ENCODE data around the gene MED15.

MED15 gene

DNA sequence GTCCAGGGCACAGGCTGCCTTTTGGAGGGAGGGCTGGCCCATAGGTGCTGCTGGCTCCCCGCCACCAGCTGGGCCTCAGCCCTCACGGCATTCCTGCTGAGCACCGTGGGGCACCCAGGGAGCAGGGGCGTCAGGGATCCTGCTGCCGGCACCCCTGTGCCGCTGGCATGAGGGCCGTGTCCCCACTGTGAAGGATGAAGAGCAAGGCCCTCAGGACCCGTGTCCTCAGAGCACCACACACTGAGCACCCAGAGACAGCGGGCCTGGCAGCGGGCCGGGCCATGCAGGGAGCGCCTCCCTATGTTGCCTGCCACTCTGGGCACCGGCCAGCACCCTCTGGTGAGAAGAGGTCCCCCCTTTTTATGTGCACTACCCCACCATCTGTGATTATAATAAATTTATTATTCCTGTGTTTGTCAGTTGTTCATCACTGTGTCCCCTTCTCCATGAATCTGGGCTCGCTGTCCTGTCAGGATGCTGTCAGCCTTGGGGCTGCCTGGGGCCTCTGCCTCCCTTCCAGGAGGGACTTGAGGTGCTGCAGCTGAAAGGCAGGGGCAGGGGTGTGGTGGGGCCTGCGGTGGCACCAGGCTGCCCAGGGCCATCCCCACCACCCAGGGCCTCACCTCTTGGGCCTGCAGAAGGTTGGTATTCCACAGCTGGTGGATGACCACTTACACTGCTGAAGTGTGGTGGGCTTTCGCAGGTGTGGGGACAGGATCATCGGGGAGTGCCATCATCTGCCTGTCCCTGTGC, 80.0 kb downstream of the MED15 start:
- Histone ChIP-seq H3K36me3 (ENCODE audit: control insufficient read depth, insufficient read depth, low read length) (peaks cover 2% of the 10 kb centered on the region), H3K79me2 (ENCODE audit: control insufficient read depth, insufficient read depth, low read length) (no peaks in the 10 kb centered on the region), H4K5ac (ENCODE audit: low read length) (no peak overlapping the region), H3K23ac (ENCODE audit: low read length) (no peak overlapping the region), H3K27ac (ENCODE audit: low read depth, low read length) (no peak overlapping the region), H2BK5ac (ENCODE audit: low read length) (no peak overlapping the region), H4K8ac (ENCODE audit: low read depth, low read length) (no peak overlapping the region), H3K9ac (ENCODE audit: low read length) (no peak overlapping the region), H3K4me3 (ENCODE audit: low read length) (no peak overlapping the region), H3K4me1 (ENCODE audit: control insufficient read depth, low read depth, low read length) (no peaks in the 10 kb centered on the region), H2BK120ac (ENCODE audit: low read depth, low read length) (no peak overlapping the region), H3K27me3 (ENCODE audit: insufficient read depth, low read length, poor library complexity) (no peaks in the 10 kb centered on the region), H2AK5ac (ENCODE audit: low read length) (no peak overlapping the region), H3K18ac (ENCODE audit: low read length) (no peak overlapping the region), H2BK15ac (replicated peaks; ENCODE audit: low read depth) (no peak overlapping the region), H3K56ac (ENCODE audit: low read length) (no peak overlapping the region), H3K79me1 (ENCODE audit: low read length) (no peaks in the 10 kb centered on the region), H3K4me2 (ENCODE audit: low read length) (no peak overlapping the region), H3K4ac (ENCODE audit: low read depth, low read length) (no peak overlapping the region)
- no peak for DNase-seq
- WGBS (ENCODE audit: extremely low coverage, insufficient coverage, low lambda C conversion rate), result no CpG with 5 or more reads among the region's 17 CpGs

DNA sequence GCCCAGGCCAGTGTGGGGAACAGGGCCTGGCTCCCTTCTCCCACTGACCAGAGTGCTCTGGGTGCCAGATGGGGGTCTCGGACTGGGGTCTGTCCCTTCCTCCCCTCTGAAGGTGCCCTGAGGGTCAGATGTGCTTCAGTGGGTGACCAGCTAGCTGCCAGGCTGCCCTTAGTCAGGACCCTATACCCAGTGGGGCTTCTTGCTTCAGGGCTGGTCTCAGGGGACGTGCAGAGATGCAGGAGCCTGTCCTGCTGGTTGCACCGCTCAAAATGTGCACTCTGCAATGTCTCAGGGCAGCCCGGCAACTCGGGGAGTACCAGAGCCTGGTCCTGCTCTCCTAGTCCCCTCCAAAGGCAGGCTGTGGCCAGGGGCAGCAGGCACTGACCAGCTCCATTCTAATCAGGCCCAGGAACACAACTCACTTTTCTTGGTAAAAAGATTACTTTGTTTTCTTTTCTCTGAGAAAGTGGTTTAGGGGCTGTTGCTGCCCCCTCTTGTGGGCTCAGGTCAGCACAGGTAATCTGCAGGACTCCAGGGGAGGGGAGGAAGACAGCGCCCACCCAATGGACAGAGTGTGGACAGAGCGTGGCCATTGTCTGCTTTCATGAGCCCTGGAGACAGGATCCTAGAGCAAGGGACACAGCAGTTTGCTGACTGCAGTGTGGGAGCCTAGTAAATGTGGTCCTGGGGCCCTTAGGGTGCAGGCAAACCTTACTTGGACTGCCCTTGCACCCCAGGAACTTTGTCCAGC, 80.9 kb downstream of the MED15 start:
- Histone ChIP-seq H3K9ac (ENCODE audit: low read length) (no peak overlapping the region), H2BK5ac (ENCODE audit: low read length) (no peak overlapping the region), H3K4me1 (ENCODE audit: control insufficient read depth, low read depth, low read length) (no peaks in the 10 kb centered on the region), H3K56ac (ENCODE audit: low read length) (no peak overlapping the region), H3K36me3 (ENCODE audit: control insufficient read depth, insufficient read depth, low read length) (peaks cover 2% of the 10 kb centered on the region), H3K79me1 (ENCODE audit: low read length) (no peaks in the 10 kb centered on the region), H3K23ac (ENCODE audit: low read length) (no peak overlapping the region), H2AK5ac (ENCODE audit: low read length) (no peak overlapping the region), H3K4ac (ENCODE audit: low read depth, low read length) (no peak overlapping the region), H2BK15ac (replicated peaks; ENCODE audit: low read depth) (no peak overlapping the region), H3K27me3 (ENCODE audit: insufficient read depth, low read length, poor library complexity) (no peaks in the 10 kb centered on the region), H3K4me3 (ENCODE audit: low read length) (no peak overlapping the region), H3K79me2 (ENCODE audit: control insufficient read depth, insufficient read depth, low read length) (no peaks in the 10 kb centered on the region), H4K5ac (ENCODE audit: low read length) (no peak overlapping the region), H4K8ac (ENCODE audit: low read depth, low read length) (no peak overlapping the region), H3K4me2 (ENCODE audit: low read length) (no peak overlapping the region), H2BK120ac (ENCODE audit: low read depth, low read length) (no peak overlapping the region), H3K18ac (ENCODE audit: low read length) (no peak overlapping the region), H3K27ac (ENCODE audit: low read depth, low read length) (no peak overlapping the region)
- no CpG with 5 or more reads among the region's 7 CpGs for WGBS (ENCODE audit: extremely low coverage, insufficient coverage, low lambda C conversion rate)
- no peak for DNase-seq

DNA sequence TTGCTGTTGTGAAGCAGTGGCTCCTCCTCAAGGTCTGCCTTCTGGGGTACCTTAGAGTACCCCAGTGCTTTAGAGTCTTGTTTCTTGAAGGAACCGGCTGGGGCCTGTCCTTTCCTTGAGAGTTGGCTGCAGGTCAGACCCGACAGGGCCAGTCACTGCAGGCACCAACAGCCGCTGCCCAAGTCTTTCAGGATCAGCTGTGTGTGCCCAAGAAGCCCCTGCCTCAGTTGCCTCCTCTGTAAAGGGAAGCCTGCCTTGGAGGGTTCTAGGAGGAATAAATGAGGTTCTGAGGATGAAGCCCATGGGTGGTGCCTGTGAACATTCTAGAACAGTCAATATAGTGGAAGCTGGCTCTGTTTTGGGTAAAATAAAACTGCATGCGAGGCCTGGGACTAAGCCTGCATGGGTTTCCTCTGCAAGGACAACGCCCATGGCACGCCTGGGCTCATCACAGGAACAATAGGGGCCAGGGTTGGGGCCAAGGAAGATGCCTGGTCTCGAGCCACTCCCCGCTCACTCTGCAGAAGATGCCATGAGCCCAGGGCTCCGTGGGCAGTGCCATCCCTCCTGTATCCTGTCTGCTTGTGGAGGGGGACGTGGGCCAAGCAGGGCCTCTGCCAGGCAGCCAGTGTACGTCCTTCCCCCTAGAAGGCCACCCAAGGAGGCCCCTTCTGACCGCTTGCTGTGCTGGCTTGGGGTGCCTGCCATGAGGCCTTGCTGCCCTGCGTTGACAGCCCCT, 81.6 kb downstream of the MED15 start:
- no peaks in the 10 kb centered on the region for H3K79me2 ChIP-seq (ENCODE audit: control insufficient read depth, insufficient read depth, low read length)
- no peak overlapping the region for H3K27ac ChIP-seq (ENCODE audit: low read depth, low read length)
- no peak overlapping the region for H3K4me3 ChIP-seq (ENCODE audit: low read length)

DNA sequence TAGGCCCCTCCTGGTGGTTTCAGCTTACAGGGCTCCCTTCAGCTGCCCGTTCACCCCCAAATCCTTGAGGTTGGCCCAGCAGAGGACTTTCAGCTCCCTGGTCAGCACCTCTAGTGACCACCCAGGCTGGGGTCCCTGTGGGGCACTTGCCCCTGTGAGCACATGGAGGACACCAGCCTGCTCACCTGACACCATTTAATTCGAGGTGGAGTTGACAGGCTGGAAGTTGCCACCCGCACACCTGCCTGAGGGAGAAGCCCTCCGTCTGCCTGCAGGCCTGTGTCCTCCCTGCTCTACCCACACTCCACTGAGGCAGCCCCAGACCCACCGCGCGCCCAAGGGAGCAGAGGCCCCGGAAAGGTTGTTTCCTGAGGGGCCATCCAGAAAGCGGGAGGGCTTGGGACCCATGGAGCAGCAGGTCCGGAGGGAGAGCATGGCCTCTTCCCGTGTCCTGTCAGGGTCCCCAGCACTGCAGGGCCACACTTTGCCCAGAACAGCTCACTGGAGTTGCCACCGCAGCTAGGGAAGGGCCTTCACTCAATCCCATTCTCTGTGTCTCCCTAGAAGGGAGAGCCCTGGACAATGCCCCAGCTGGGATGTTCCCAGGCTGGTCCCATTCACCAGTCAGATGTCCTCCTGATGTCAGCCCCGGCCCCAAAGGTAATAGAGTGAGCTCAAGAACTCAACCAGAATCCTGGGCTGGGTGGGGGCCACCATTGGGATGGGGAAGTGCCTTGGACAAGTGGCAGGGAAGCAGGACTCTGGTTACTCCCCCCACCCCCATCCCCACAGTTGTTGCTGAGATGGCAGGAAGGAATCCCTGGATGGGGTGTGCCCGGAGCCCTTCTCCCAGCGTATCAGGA, 82.4 kb downstream of the MED15 start:
- H3K23ac ChIP-seq (ENCODE audit: low read length), result no peak overlapping the region
- DNase-seq, result no peak
- no peak overlapping the region for H4K8ac ChIP-seq (ENCODE audit: low read depth, low read length)
- no peaks in the 10 kb centered on the region for H3K79me2 ChIP-seq (ENCODE audit: control insufficient read depth, insufficient read depth, low read length)
- H3K18ac ChIP-seq (ENCODE audit: low read length), result no peak overlapping the region
- no CpG with 5 or more reads among the region's 15 CpGs for WGBS (ENCODE audit: extremely low coverage, insufficient coverage, low lambda C conversion rate)
- H4K5ac ChIP-seq (ENCODE audit: low read length), result no peak overlapping the region
- no peak overlapping the region for H3K56ac ChIP-seq (ENCODE audit: low read length)
- H3K27ac ChIP-seq (ENCODE audit: low read depth, low read length), result no peak overlapping the region
- H3K4me2 ChIP-seq (ENCODE audit: low read length), result no peak overlapping the region
- H3K27me3 ChIP-seq (ENCODE audit: insufficient read depth, low read length, poor library complexity), result no peaks in the 10 kb centered on the region
- H2BK5ac ChIP-seq (ENCODE audit: low read length), result no peak overlapping the region
- H3K4me1 ChIP-seq (ENCODE audit: control insufficient read depth, low read depth, low read length), result no peaks in the 10 kb centered on the region
- H3K4ac ChIP-seq (ENCODE audit: low read depth, low read length), result no peak overlapping the region
- no peaks in the 10 kb centered on the region for H3K79me1 ChIP-seq (ENCODE audit: low read length)
- no peak overlapping the region for H2BK120ac ChIP-seq (ENCODE audit: low read depth, low read length)
- H3K36me3 ChIP-seq (ENCODE audit: control insufficient read depth, insufficient read depth, low read length), result peaks cover 2% of the 10 kb centered on the region
- H2BK15ac ChIP-seq (replicated peaks; ENCODE audit: low read depth), result no peak overlapping the region
- H3K9ac ChIP-seq (ENCODE audit: low read length), result no peak overlapping the region
- H2AK5ac ChIP-seq (ENCODE audit: low read length), result no peak overlapping the region
- no peak overlapping the region for H3K4me3 ChIP-seq (ENCODE audit: low read length)

More for the DNA sequence above, 81.6 kb downstream of the MED15 start:
- no peak overlapping the region for H4K5ac ChIP-seq (ENCODE audit: low read length)
- no peaks in the 10 kb centered on the region for H3K27me3 ChIP-seq (ENCODE audit: insufficient read depth, low read length, poor library complexity)
- no peaks in the 10 kb centered on the region for H3K4me1 ChIP-seq (ENCODE audit: control insufficient read depth, low read depth, low read length)
- no peak overlapping the region for H4K8ac ChIP-seq (ENCODE audit: low read depth, low read length)
- no peak overlapping the region for H2BK15ac ChIP-seq (replicated peaks; ENCODE audit: low read depth)
- H3K23ac ChIP-seq (ENCODE audit: low read length), result no peak overlapping the region
- no peak overlapping the region for H3K4me2 ChIP-seq (ENCODE audit: low read length)
- no peak overlapping the region for H2AK5ac ChIP-seq (ENCODE audit: low read length)
- no peak overlapping the region for H3K4ac ChIP-seq (ENCODE audit: low read depth, low read length)
- H2BK5ac ChIP-seq (ENCODE audit: low read length), result no peak overlapping the region
- DNase-seq, result no peak
- no peaks in the 10 kb centered on the region for H3K79me1 ChIP-seq (ENCODE audit: low read length)
- H2BK120ac ChIP-seq (ENCODE audit: low read depth, low read length), result no peak overlapping the region
- no peak overlapping the region for H3K56ac ChIP-seq (ENCODE audit: low read length)
- H3K36me3 ChIP-seq (ENCODE audit: control insufficient read depth, insufficient read depth, low read length), result peaks cover 2% of the 10 kb centered on the region
- H3K18ac ChIP-seq (ENCODE audit: low read length), result no peak overlapping the region
- H3K9ac ChIP-seq (ENCODE audit: low read length), result no peak overlapping the region
- no CpG with 5 or more reads among the region's 13 CpGs for WGBS (ENCODE audit: extremely low coverage, insufficient coverage, low lambda C conversion rate)

DNA sequence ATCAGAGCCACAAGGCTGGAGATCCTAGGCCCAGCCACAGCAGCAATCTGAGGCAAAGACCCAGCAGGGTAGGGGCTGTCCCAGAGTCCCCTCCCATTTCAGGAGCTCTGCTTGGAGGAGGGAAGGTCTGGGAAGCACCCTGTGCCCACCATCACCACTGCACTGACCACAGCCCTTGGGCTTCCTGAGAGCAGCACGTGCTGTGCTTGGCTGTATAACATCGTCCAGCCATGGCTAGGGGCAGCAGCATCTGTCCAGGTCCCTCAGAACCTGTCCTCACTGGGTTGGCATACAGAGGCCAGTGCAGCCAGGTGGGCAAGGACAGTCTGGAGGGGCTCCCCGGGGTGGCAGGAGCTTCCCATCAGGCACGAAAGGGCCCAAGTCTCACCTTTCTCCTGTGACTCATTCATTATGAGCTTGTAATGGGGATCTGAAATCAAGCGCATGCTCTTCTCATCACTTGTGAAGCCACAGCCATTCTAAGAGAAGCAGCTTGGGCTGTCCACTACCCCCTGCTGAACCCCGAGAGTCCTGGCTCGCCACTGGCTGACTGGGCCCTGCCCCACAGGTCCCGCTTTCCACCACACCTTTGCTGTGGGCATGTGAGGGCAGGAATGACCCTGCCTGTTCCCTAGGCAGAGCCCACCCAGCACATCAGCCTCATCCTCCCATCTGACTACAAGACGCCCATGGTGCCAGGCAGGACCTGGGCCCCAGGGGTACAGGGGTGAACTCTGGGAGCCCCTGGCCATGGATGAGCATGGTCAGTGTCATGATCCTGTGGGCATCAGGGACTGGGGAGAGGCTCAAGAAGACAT, 83.3 kb downstream of the MED15 start:
- Histone ChIP-seq H3K4ac (ENCODE audit: low read depth, low read length) (no peak overlapping the region), H4K8ac (ENCODE audit: low read depth, low read length) (no peak overlapping the region), H2BK15ac (replicated peaks; ENCODE audit: low read depth) (no peak overlapping the region), H3K4me1 (ENCODE audit: control insufficient read depth, low read depth, low read length) (no peaks in the 10 kb centered on the region), H2BK5ac (ENCODE audit: low read length) (no peak overlapping the region), H3K4me3 (ENCODE audit: low read length) (no peak overlapping the region), H3K79me1 (ENCODE audit: low read length) (no peaks in the 10 kb centered on the region), H2AK5ac (ENCODE audit: low read length) (no peak overlapping the region), H3K79me2 (ENCODE audit: control insufficient read depth, insufficient read depth, low read length) (no peaks in the 10 kb centered on the region), H2BK120ac (ENCODE audit: low read depth, low read length) (no peak overlapping the region), H3K36me3 (ENCODE audit: control insufficient read depth, insufficient read depth, low read length) (no peaks in the 10 kb centered on the region), H3K23ac (ENCODE audit: low read length) (no peak overlapping the region), H4K5ac (ENCODE audit: low read length) (no peak overlapping the region), H3K56ac (ENCODE audit: low read length) (no peak overlapping the region), H3K27me3 (ENCODE audit: insufficient read depth, low read length, poor library complexity) (no peaks in the 10 kb centered on the region), H3K4me2 (ENCODE audit: low read length) (no peak overlapping the region), H3K18ac (ENCODE audit: low read length) (no peak overlapping the region), H3K9ac (ENCODE audit: low read length) (no peak overlapping the region), H3K27ac (ENCODE audit: low read depth, low read length) (no peak overlapping the region)
- DNase-seq, result no peak
- no CpG with 5 or more reads among the region's 9 CpGs for WGBS (ENCODE audit: extremely low coverage, insufficient coverage, low lambda C conversion rate)

Measured in mesendoderm (in vitro differentiated cells).